Measurements from ENCODE around the gene ARHGAP18.

- TF ChIP-seq MAX (IDR thresholded peaks at IDR 0.05; ENCODE audit: low read depth, low read length) (no peak), EZH2 (IDR thresholded peaks at IDR 0.05; ENCODE audit: borderline replicate concordance, control insufficient read depth, low read depth, low read length) (no peak), BMI1 (IDR thresholded peaks at IDR 0.05; ENCODE audit: borderline replicate concordance) (no peak), JUND (IDR thresholded peaks at IDR 0.05; ENCODE audit: low read depth, low read length) (no peak), SMC3 (IDR thresholded peaks at IDR 0.05; ENCODE audit: borderline replicate concordance, low read length) (no peak), ATF3 (IDR thresholded peaks at IDR 0.05; ENCODE audit: borderline replicate concordance, extremely low read depth, low read depth, low read length) (no peak), CTCF (IDR thresholded peaks at IDR 0.05 in 2 of 3, conservative IDR thresholded peaks at IDR 0.05 in 1 of 3; ENCODE audit: control insufficient read depth in 2 of 3, extremely low read depth in 1 of 3, insufficient read depth in 1 of 3, low read depth in 3 of 3, low read length in 3 of 3) (no peak), ZNF207 (IDR thresholded peaks at IDR 0.05; ENCODE audit: borderline replicate concordance) (no peak), KDM1A (IDR thresholded peaks at IDR 0.05; ENCODE audit: borderline replicate concordance) (no peak), SIN3A (IDR thresholded peaks at IDR 0.05; ENCODE audit: low read depth, low read length) (no peak), HDAC2 (IDR thresholded peaks at IDR 0.05) (no peak), GABPA (IDR thresholded peaks at IDR 0.05; ENCODE audit: low read depth) (no peak), YY1 (IDR thresholded peaks at IDR 0.05; ENCODE audit: low read depth, low read length) (no peak), REST (IDR thresholded peaks at IDR 0.05; ENCODE audit: low read depth, low read length) (no peak)
Observed at GRCh38 chr6:129536271-129536670, 173.7 kb downstream of the ARHGAP18 start.

All from GM12878 (cell line).